ENCODE results near the gene MOB3A. TPM values are rescaled to one million over a fixed set of nuclear protein-coding genes. Genes with fewer than 3 reads are reported as not detected.

The MOB3A gene
- total RNA-seq, 1 donor from 2014 or later, result 6.0 TPM

GRCh38 chr19:2050991-2051772 lies 44.9 kb downstream of the MOB3A start, which contains the start of gene MKNK2:
Gene MKNK2, minus strand, starts transcription at chr19:2051244. Its CDS starts 393 bp downstream, at chr19:2050851.
- peak within 1 kb of the TSS; percentile 99 for H3K4me2 ChIP-seq
- peak within 1 kb of the TSS; percentile 100 for H3K4me3 ChIP-seq
- H3K4me1 ChIP-seq, result peaks cover 8% of the 10 kb centered on the region
- H3K27ac ChIP-seq, result peak within 1 kb of the TSS; percentile 19
- peak within 1 kb of the TSS; percentile 85 for H3K9ac ChIP-seq
- H3K27me3 ChIP-seq, result no peaks in the 10 kb centered on the region
- H3K27me3 Mint-ChIP-seq (ENCODE audit: insufficient read depth, low read depth), result peaks cover 3% of the 10 kb centered on the region
- H3K36me3 Mint-ChIP-seq, result no peaks in the 10 kb centered on the region
- no peaks in the 10 kb centered on the region for H3K9me3 ChIP-seq (ENCODE audit: low read depth)
- H4K20me1 ChIP-seq (ENCODE audit: low read depth), result peaks cover 46% of the 10 kb centered on the region
- H3K4me3 Mint-ChIP-seq, result peak within 1 kb of the TSS; percentile 92
- no peak for TF ChIP-seq EZH2 (IDR thresholded peaks at IDR 0.05)
- peak; percentile 68 for TF ChIP-seq CTCF (IDR thresholded peaks at IDR 0.05)
- no peak for TF ChIP-seq EZH2phosphoT487 (IDR thresholded peaks at IDR 0.05)
- no peak within 1 kb of the TSS for H3K27ac Mint-ChIP-seq
- no peaks in the 10 kb centered on the region for H3K9me3 Mint-ChIP-seq
- peaks cover 43% of the 10 kb centered on the region for H3K79me2 ChIP-seq (ENCODE audit: low read depth)
- H2AFZ ChIP-seq (replicated peaks), result no peak within 1 kb of the TSS
- peaks cover 26% of the 10 kb centered on the region for H3K4me1 Mint-ChIP-seq
- peaks cover 10% of the 10 kb centered on the region for H3F3A ChIP-seq (ENCODE audit: low read depth)
- peak; percentile 97 for DNase-seq (ENCODE audit: low spot score)
- H3K36me3 ChIP-seq, result no peaks in the 10 kb centered on the region

- no peaks in the 10 kb centered on the region for H3K9me3 Mint-ChIP-seq
- Histone ChIP-seq H3K27ac (no peak overlapping the region), H3K27me3 (no peaks in the 10 kb centered on the region), H3K4me3 (peak overlapping the region; percentile 100), H3K4me2 (peak overlapping the region; percentile 99), H3F3A (ENCODE audit: low read depth) (peaks cover 10% of the 10 kb centered on the region), H3K4me1 (peaks cover 1% of the 10 kb centered on the region), H4K20me1 (ENCODE audit: low read depth) (peaks cover 53% of the 10 kb centered on the region), H2AFZ (replicated peaks) (no peak overlapping the region), H3K36me3 (no peaks in the 10 kb centered on the region), H3K79me2 (ENCODE audit: low read depth) (peaks cover 43% of the 10 kb centered on the region), H3K9me3 (ENCODE audit: low read depth) (no peaks in the 10 kb centered on the region), H3K9ac (peak overlapping the region; percentile 85)
- no peak overlapping the region for H3K27ac Mint-ChIP-seq
- H3K4me3 Mint-ChIP-seq, result peak overlapping the region; percentile 92
- DNase-seq (ENCODE audit: low spot score), result peak; percentile 64
- H3K4me1 Mint-ChIP-seq, result peaks cover 22% of the 10 kb centered on the region
- no peak for TF ChIP-seq EZH2 (IDR thresholded peaks at IDR 0.05)
- TF ChIP-seq CTCF (IDR thresholded peaks at IDR 0.05), result no peak
- TF ChIP-seq EZH2phosphoT487 (IDR thresholded peaks at IDR 0.05), result no peak
- no peaks in the 10 kb centered on the region for H3K36me3 Mint-ChIP-seq
- H3K27me3 Mint-ChIP-seq (ENCODE audit: insufficient read depth, low read depth), result peaks cover under 1% of the 10 kb centered on the region
Observed at GRCh38 chr19:2050349-2050990, 45.7 kb downstream of the MOB3A start.

GRCh38 chr19:2049741-2050348 lies 46.3 kb downstream of the MOB3A start:
- peaks cover 59% of the 10 kb centered on the region for H4K20me1 ChIP-seq (ENCODE audit: low read depth)
- peaks cover 2% of the 10 kb centered on the region for H3K27me3 Mint-ChIP-seq (ENCODE audit: insufficient read depth, low read depth)
- peaks cover 10% of the 10 kb centered on the region for H3F3A ChIP-seq (ENCODE audit: low read depth)
- H3K9ac ChIP-seq, result peak overlapping the region; percentile 85
- no peaks in the 10 kb centered on the region for H3K4me1 ChIP-seq
- no peak overlapping the region for H2AFZ ChIP-seq (replicated peaks)
- DNase-seq (ENCODE audit: low spot score), result peak; percentile 60
- peak overlapping the region; percentile 100 for H3K4me3 ChIP-seq
- no peaks in the 10 kb centered on the region for H3K36me3 Mint-ChIP-seq
- no peak overlapping the region for H3K27ac Mint-ChIP-seq
- H3K27ac ChIP-seq, result no peak overlapping the region
- H3K27me3 ChIP-seq, result no peaks in the 10 kb centered on the region
- H3K36me3 ChIP-seq, result no peaks in the 10 kb centered on the region
- H3K9me3 Mint-ChIP-seq, result no peaks in the 10 kb centered on the region
- H3K9me3 ChIP-seq (ENCODE audit: low read depth), result no peaks in the 10 kb centered on the region
- peak overlapping the region; percentile 92 for H3K4me3 Mint-ChIP-seq
- H3K79me2 ChIP-seq (ENCODE audit: low read depth), result peaks cover 43% of the 10 kb centered on the region
- no peak for TF ChIP-seq EZH2 (IDR thresholded peaks at IDR 0.05)
- no peak for TF ChIP-seq EZH2phosphoT487 (IDR thresholded peaks at IDR 0.05)
- no peak for TF ChIP-seq CTCF (IDR thresholded peaks at IDR 0.05)
- H3K4me2 ChIP-seq, result peak overlapping the region; percentile 99
- peaks cover 17% of the 10 kb centered on the region for H3K4me1 Mint-ChIP-seq

All from neural progenitor cell (in vitro differentiated cells).